Measurements from ENCODE around the gene CYP3A4.
"Not testable (repeated sequence)": the region's sequence is repeated elsewhere in the genome, so short reads cannot be mapped to it uniquely, and the experiment has no call there.

CYP3A4 gene

GRCh38 chr7:99752356-99752755 lies 31.6 kb downstream of the CYP3A4 start:
- no peak overlapping the region for H3K4me3 ChIP-seq (ENCODE audit: low read depth, low read length)
- TF ChIP-seq MYC (IDR thresholded peaks at IDR 0.05; ENCODE audit: low read depth, low read length) (no peak), POLR2A (IDR thresholded peaks at IDR 0.05; ENCODE audit: extremely low read depth, insufficient read length) (no peak), MAX (IDR thresholded peaks at IDR 0.05; ENCODE audit: low read depth, low read length) (no peak), CTCF (IDR thresholded peaks at IDR 0.05; ENCODE audit: low read depth, low read length) (no peak)
- DNase-seq (ENCODE audit: low read depth) = no peak

DNA sequence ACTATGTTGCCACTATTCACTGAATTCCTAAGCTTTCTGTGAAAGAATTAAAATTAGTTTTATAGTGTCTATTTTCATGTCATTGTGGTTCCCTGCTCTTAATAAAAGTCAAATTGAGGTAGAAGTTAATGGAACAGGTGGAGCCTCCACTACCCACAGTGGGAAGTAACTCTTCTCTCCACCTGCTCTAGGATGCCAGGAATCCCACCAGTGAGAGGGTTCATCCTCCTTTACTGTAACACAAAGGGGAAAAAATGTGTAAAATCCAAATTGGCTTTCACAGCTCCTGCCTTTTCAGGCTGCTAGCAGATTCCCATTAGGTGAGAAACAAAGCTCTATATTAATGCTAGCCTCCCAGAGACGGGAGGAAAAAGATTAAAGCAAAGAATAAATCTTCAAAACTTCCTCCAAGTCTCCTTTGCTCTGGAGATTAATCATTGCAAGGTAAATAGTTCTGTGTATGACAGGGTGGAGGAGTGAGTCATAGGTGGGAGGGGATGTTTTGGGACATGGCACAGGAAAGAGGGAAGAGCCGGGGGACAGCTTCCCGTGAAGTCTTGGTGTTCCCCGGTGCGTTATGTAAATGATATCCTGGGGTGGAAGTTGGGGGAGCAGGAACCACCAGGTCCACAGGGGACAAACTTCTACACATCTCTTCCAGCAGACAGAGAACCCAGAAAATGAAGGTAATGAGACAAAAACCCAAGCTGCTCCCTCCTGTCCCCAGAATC lies 32.5 kb downstream of the CYP3A4 start:
- DNase-seq (ENCODE audit: low read depth); H3K4me3 ChIP-seq (ENCODE audit: low read depth, low read length): not testable (repeated sequence)

DNA sequence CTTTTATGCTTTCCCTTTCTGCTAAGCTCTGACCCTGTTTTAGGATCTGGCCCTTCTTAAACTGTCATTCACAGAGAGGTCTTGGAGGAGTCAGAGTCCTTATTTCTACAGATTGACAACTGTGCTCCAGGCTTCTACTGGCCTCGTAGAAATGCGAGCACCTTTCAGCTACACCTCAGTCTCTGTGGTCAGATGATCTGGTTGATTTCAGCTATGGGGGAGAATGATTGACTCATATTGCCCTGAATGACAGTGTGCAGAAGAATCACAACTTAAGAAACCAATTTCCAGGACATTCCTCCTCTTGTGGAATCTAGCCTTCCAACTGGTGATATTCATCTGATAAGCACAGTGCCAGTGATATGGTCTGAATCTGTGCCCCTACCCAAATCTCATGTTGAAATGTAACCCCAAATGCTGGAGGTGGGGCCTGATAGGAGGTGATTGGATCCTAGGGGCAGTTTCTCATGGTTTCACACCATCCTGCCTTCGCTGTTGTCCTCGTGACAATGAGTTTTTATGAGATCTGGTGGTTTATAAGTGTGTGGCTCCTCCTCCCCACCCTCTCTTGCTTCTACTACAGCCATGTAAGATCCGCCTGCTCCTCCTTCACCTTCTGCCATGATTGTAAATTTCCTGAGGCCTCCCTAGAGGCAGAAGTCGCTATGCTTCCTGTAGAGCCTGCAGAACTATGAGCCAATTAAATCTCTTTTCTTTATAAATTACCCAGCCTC lies 35.0 kb downstream of the CYP3A4 start:
- no peak overlapping the region for H3K4me3 ChIP-seq (ENCODE audit: low read depth, low read length)
- no peak for DNase-seq (ENCODE audit: low read depth)
- no peak for TF ChIP-seq CTCF (IDR thresholded peaks at IDR 0.05; ENCODE audit: low read depth, low read length)
- TF ChIP-seq POLR2A (IDR thresholded peaks at IDR 0.05; ENCODE audit: extremely low read depth, insufficient read length) = no peak
- TF ChIP-seq MYC (IDR thresholded peaks at IDR 0.05; ENCODE audit: low read depth, low read length) = no peak

- not testable (repeated sequence) for H3K4me3 ChIP-seq (ENCODE audit: low read depth, low read length); DNase-seq (ENCODE audit: low read depth)
Observed at GRCh38 chr7:99746915-99747314, 37.1 kb downstream of the CYP3A4 start.

DNA sequence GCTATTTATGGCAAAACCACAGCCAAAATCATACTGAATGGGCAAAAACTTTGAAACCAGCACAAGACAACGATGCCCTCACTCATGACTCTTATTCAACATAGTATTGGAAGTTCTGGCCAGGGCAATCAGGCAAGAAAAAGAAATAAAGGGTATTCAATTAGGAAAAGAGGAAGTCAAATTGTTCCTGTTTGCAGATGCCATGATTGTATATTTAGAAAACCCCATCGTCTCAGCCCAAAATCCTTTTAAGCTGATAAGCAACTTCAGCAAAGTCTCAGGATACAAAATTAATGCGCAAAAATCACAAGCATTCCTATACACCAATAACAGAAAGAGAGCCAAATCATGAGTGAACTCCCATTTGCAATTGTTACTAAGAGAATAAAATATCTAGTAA lies 38.6 kb downstream of the CYP3A4 start:
- not testable (repeated sequence) for DNase-seq (ENCODE audit: low read depth)

GRCh38 chr7:99742737-99743394 lies 41.1 kb downstream of the CYP3A4 start:
- no peak for DNase-seq (ENCODE audit: low read depth)
- TF ChIP-seq CTCF (IDR thresholded peaks at IDR 0.05; ENCODE audit: low read depth, low read length) (no peak), POLR2A (IDR thresholded peaks at IDR 0.05; ENCODE audit: extremely low read depth, insufficient read length) (no peak), MAX (IDR thresholded peaks at IDR 0.05; ENCODE audit: low read depth, low read length) (no peak), MYC (IDR thresholded peaks at IDR 0.05; ENCODE audit: low read depth, low read length) (no peak)
- H3K4me3 ChIP-seq (ENCODE audit: low read depth, low read length) = no peak overlapping the region

More for the DNA sequence above, 38.6 kb downstream of the CYP3A4 start:
- H3K4me3 ChIP-seq (ENCODE audit: low read depth, low read length) = not testable (repeated sequence)

- no peak for TF ChIP-seq POLR2A (IDR thresholded peaks at IDR 0.05; ENCODE audit: extremely low read depth, insufficient read length)
- TF ChIP-seq MAX (IDR thresholded peaks at IDR 0.05; ENCODE audit: low read depth, low read length) = no peak
- no peak for TF ChIP-seq MYC (IDR thresholded peaks at IDR 0.05; ENCODE audit: low read depth, low read length)
- TF ChIP-seq CTCF (IDR thresholded peaks at IDR 0.05; ENCODE audit: low read depth, low read length) = no peak
- no peak for DNase-seq (ENCODE audit: low read depth)
- H3K4me3 ChIP-seq (ENCODE audit: low read depth, low read length) = no peak overlapping the region
Observed at GRCh38 chr7:99741441-99741795, 42.6 kb downstream of the CYP3A4 start.

Measured in NB4 (cell line).